H1 (cell line): ENCODE measurements around the gene C1QL2. TPM values are rescaled to one million over a fixed set of nuclear protein-coding genes. Genes with fewer than 3 reads are reported as not detected.

Experiments used
- CHD2 ChIP-seq: IDR thresholded peaks from 2 replicates; pipeline ENCODE4 v1.6.1; 2012; ENCODE audit warnings: low read length, improper control_type of control experiment
- FOSL1 ChIP-seq: IDR thresholded peaks from 2 replicates; pipeline ENCODE4 v1.6.1; 2011; ENCODE audit warnings: mild to moderate bottlenecking, low read depth, low read length, moderate library complexity; ENCODE audit not compliant: insufficient read depth
- NANOG ChIP-seq: IDR thresholded peaks from 2 replicates; pipeline ENCODE4 v1.6.1; 2011; ENCODE audit warnings: low read length, low read depth, mild to moderate bottlenecking, inconsistent platforms; ENCODE audit not compliant: insufficient read depth, poor library complexity, severe bottlenecking
- PHF8 ChIP-seq: fragments of 200-600 bp; sonication (generic); conservative IDR thresholded peaks from 2 replicates; pipeline ENCODE4 v1.7.1; 2012; ENCODE audit warnings: low read depth, mild to moderate bottlenecking, inconsistent platforms, low read length, moderate library complexity
- TCF12 ChIP-seq: IDR thresholded peaks from 2 replicates; pipeline ENCODE4 v1.6.1; 2011; ENCODE audit warnings: low read depth, mild to moderate bottlenecking, low read length
- polyA plus RNA-seq, 7 experiments: library from polyadenylated mRNA; depleted of rRNA in 3 of 7; stranded (reverse) in 5 of 7; unstranded in 2 of 7; fragments of >200 nt in 5 of 7; fragments of 200-250 nt in 2 of 7; gene quantifications; 1 replicate in 5 of 7; 2 replicates in 1 of 7; 4 replicates in 1 of 7; pipeline versions ENCODE4 v1.2.1 to v1.2.3, GENCODE V29; 2011 to 2013; ENCODE audit warnings: missing spikeins in 2 of 7, mixed read lengths in 2 of 7
- total RNA-seq: library from RNA; stranded (reverse); fragmentation: NEBNext Ultra II Directional; extraction: Animal tissue kit (Norgen Biotek cat#: 25700); gene quantifications from 2 replicates; pipeline ENCODE4 v1.2.1, GENCODE V29; 2021
- TF ChIP-seq, protein P1 (sequence below): IDR thresholded peaks from 2 replicates; pipeline ENCODE4 v1.6.1; 2011; ENCODE audit warnings: low read depth, mild to moderate bottlenecking, low read length; ENCODE audit not compliant: insufficient read depth

C1QL2 gene
- total and polyA plus RNA-seq, 2 of the 8 experiments (the other 6 are each of a cell fraction or from before 2014, with no cell fraction given): 0.80 to 0.88 TPM

DNA sequence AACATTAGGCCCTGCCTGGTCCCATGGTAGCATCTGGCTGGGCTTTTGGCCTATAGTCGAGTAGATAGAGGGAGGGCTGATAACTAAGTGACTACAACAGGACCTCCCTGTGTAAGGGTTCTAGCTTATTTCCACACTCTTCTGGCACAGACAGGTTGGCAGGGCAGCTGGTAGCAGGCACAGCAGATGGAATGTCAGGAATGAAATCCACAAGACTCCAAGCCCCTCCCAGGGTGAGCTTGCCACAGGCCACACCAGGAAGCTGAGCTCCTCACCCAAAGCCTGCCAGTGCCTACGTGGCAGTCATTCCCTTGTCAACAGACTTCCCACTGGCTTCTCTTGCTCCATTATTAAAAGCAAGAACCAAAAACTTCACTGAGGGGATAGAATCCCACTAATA is 20.7 kb upstream of the C1QL2 start (continued):
- TF ChIP-seq, protein P1, sequence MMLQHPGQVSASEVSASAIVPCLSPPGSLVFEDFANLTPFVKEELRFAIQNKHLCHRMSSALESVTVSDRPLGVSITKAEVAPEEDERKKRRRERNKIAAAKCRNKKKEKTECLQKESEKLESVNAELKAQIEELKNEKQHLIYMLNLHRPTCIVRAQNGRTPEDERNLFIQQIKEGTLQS: no peak
- TF ChIP-seq NANOG: no peak
- no peak for TF ChIP-seq CHD2
- TF ChIP-seq PHF8: no peak
- no peak for TF ChIP-seq FOSL1
- TF ChIP-seq TCF12: no peak
